Hematopoietic multipotent progenitor cell treated with erythropoietin and hydrocortisone succinate and interleukin-3 and kit ligand, for 17 days (in vitro differentiated cells): ENCODE measurements around the gene ANKS1A.
"Not testable (repeated sequence)": the region's sequence is repeated elsewhere in the genome, so short reads cannot be mapped to it uniquely, and the experiment has no call there.

Source experiments
- DNase-seq: peaks from one replicate; pipeline ENCODE4 v3.0.0-alpha.2; 2015; ENCODE audit warnings: low spot score

Gene ANKS1A

GRCh38 chr6:34917626-34918285 lies 28.7 kb downstream of the ANKS1A start:
- DNase-seq: no peak

DNA sequence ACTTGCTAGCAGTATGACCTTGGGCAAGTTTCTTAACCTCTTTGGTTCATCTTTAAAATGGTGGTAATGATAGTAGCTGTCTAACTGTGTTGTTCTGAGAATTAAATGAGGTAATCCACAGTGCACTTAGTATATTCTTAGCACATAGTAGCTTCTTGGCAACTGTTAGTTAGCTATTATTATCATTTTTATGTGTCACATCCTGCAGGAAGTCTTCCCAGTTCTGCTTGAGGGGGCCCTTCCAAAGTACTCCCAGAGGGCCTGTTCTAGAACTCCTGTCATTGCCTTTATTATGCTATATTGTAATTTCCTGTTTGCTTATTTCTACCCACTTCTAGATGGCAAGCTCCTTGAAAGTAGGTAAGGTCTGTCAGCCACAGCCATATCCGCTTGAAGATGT lies 30.6 kb downstream of the ANKS1A start:
- no peak for DNase-seq

DNA sequence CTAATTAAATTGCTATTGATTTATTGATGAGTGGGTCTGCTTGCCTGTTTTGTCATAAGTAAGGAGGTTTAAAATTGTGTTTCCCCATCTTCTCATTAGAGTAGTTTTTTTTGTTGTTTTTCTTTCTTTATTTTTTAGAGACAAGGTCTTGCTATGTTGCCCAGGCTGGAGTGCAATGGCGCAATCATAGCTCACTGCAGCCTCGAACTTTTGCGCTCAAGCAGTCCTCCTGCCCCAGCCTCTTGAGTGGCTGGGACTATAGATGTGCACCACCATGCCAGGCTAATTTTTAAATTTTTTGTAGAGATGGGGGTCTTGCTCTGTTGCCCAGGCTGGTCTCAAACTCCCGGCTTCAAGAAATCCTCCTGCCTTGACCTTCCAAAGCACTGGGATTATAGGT lies 31.0 kb downstream of the ANKS1A start:
- DNase-seq: no peak

GRCh38 chr6:34922177-34922663 lies 33.2 kb downstream of the ANKS1A start:
- DNase-seq: no peak

- DNase-seq: no peak
Observed at GRCh38 chr6:34924831-34925625, 36.0 kb downstream of the ANKS1A start.

- no peak for DNase-seq
Observed at GRCh38 chr6:34926655-34927054, 37.6 kb downstream of the ANKS1A start.

DNA sequence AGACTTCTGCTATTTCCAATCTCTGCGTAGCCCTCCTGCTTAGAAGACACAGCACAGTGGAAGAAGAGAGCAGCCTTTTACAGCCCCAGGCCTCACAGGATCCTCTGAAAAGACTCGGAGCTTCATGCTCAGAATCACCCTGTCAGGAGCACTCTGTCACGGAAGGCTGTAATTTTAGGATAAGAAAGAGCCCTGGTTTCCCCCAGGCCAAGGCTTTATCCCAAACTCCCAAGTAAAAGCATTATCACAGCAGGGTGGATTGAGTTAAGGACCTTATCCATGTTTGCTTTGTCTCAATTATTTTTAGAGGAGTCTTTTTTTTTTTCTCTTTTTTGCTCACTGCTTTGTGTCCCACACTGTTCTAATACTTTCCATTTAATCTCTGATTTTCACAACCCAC lies 39.2 kb downstream of the ANKS1A start:
- DNase-seq: no peak

- no peak for DNase-seq
Observed at GRCh38 chr6:34928695-34929094, 39.6 kb downstream of the ANKS1A start.

DNA sequence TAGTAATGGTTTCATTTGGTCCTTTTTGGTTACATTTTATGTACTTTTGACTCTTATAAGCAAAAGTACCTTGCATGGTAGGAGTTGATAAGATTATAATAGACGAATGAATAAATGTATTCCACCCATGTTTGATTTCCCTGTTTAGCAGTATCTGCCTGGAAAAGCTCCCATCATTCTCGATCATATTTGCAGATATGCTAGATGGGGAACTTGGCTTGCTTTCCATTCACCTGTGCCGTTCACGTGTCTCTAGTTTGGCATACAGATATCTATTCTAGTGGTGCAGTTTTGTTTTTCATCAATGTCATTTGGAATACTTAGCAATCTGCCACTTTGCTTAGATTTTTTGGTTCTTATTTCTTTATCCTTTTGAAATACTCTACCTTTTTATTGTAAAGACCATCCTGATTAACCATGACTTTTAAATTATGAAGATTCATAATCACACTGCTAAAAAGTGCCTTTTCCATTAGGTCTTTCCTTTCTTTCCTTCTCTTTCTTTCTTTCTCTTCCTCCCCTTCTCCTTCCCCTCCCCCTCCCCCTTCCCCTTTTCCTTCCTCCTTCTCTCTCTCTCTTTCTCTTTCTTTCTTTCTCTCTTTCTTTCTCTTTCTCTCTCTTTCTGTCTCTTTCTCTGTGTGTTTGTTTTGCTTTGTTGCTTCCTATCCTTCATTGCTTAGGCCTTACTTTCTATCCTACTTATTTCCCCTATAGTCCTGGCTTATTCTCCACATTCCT lies 40.4 kb downstream of the ANKS1A start:
- no peak for DNase-seq

GRCh38 chr6:34930221-34930620 lies 41.2 kb downstream of the ANKS1A start:
- no peak for DNase-seq

GRCh38 chr6:34932202-34932601 lies 43.1 kb downstream of the ANKS1A start:
- DNase-seq: not testable (repeated sequence)

DNA sequence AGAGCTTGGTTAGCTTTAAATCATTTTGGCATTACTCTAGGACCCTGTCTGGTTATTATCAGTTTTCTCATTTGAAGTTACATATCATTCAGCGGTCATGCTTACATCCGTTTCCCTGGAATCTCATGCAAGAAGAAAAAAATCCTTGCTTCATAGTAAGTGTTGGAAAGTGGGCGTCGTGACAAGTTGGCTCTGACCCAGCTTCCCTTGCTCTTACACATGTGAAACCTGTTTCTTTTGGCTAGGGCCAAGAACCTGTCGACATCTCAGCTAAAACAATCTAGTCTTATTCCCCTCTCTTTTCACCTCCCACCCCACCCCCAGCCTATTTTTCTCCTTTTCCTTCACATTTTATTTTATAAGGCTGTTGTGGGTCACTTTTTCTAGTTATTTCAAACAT lies 45.5 kb downstream of the ANKS1A start:
- no peak for DNase-seq

- peak; percentile 47 for DNase-seq
Observed at GRCh38 chr6:34938268-34938667, 49.2 kb downstream of the ANKS1A start.

DNA sequence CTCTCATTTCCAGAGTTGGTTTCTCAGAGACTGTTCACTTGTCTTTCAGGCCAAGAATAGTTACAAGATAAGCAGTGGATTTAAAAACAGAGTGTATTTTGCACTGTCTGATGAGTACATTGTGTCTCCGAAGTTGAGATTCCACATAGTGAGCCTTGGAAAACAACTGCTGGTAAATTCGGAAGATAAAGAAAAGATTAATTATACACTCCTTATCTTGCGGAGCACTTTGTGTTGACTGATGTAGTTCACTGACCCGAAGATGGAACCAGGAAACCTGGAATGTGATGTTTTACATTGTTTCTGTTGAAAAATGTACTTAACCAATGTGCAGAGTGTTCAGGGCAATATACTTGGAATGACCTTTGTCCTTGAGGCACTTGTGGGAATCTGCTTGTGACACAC lies 51.0 kb downstream of the ANKS1A start:
- DNase-seq: no peak

DNA sequence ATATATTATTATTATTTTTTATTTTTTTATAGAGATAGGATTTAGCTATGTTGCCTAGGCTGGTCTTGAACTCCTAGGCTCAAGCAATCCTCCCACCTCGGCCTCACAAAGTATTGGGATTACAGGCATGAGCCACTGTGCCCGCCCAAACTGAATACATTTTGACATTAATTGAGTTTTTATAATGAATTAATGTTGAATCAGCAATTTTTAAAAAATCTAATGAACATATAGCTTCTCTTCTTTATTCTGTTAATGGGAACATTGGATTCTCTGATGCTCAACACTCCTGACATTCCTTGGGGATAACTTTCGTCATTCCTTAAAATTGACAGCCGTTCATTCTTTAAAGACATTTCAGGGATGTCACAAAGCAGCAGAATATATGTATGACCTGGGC lies 52.4 kb downstream of the ANKS1A start:
- no peak for DNase-seq

DNA sequence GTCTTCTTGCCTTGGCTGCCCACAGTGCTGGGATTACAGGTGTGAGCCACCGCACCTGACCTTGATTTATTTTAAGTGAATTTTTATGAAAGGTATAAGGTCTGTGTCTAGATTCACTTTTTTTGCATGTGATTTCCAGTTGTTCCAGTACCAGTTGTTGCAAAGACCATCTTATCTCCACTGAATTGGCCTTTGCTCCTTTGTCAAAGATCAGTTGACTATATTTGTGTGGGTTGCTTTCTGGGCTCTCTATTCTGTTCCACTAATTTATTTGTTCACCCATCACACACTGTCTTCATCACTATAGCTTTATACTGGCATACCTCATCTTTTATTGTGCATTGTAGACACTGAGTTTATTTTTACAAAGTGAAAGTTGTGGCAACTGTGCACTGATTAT lies 56.3 kb downstream of the ANKS1A start:
- no peak for DNase-seq

GRCh38 chr6:34947561-34947960 lies 58.5 kb downstream of the ANKS1A start:
- no peak for DNase-seq

DNA sequence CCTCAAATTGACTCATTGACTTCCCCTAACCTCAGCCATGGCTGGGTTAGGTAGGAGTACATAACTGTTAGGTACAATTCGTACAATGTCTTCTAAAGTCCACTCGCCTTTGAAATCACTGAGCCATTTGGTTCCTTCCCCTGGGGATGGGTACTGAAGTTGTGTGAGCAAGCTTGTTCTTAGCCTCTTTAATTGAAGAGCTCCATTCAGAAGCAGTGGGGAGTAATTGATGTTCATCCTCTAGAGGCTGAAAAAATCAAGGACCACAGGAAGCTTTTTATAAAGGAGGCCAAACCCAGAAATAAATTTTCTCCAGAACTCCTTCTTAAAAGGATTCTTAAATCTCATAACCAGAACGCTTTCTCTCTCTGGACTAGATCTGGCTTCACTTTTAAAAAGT lies 60.6 kb downstream of the ANKS1A start:
- no peak for DNase-seq

DNA sequence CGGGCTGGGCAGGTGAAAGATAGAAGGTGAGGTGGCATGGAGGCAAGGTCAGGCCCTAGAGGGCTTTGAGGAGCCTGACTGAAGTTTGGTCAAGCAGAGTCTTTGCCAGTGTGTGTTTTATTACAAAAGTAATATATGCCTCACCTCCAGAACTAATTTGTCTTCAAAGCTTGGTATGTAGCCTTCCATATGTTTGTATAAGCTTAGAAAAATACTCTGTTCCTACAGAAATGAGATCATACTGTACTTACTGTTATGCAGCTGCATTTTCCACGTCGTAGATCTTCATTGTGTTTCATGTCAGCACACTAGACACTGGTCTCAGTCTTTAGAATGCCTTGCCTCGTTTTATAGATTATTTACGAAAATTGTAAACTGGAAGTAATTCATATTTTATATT lies 61.8 kb downstream of the ANKS1A start:
- no peak for DNase-seq

GRCh38 chr6:34951731-34952130 lies 62.7 kb downstream of the ANKS1A start:
- DNase-seq: no peak

GRCh38 chr6:34953061-34954025 lies 64.3 kb downstream of the ANKS1A start:
- DNase-seq: no peak

GRCh38 chr6:34955442-34955841 lies 66.4 kb downstream of the ANKS1A start:
- no peak for DNase-seq
